Hematopoietic multipotent progenitor cell treated with erythropoietin and hydrocortisone succinate and interleukin-3 and kit ligand, for 6 days (in vitro differentiated cells): Measurements from ENCODE around the gene C17orf107.
A peak's percentile ranks its signal among the peaks of the same experiment; 100 is the strongest.

Source experiments
- DNase-seq: peaks from one replicate; pipeline ENCODE4 v3.0.0-alpha.2; 2015

Gene C17orf107

GRCh38 chr17:4877089-4877488 lies 22.2 kb upstream of the C17orf107 start:
- no peak for DNase-seq

DNA sequence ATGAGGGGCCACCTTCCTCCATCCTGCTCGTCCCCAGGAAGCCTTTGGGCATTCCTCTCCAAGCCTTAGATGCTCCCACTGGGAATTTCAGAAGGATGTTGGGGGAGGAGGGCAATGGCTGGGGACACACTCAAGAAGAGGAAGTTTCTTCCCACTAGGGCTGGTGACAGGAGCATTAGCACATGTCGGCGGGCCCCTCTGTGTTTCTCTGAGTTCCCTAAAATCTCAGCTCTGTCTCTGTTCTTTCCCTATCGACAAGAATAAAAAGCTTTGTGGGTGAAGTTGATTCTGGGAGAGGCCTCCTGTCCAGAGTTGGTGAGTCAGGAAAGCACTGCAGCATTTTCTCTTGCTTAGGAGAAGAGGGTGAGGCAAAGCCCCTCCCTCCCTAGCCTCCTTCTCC lies 19.7 kb upstream of the C17orf107 start:
- no peak for DNase-seq

GRCh38 chr17:4880857-4881256 lies 18.5 kb upstream of the C17orf107 start:
- no peak for DNase-seq

GRCh38 chr17:4881761-4882555 lies 17.4 kb upstream of the C17orf107 start:
- peak; percentile 78 for DNase-seq

DNA sequence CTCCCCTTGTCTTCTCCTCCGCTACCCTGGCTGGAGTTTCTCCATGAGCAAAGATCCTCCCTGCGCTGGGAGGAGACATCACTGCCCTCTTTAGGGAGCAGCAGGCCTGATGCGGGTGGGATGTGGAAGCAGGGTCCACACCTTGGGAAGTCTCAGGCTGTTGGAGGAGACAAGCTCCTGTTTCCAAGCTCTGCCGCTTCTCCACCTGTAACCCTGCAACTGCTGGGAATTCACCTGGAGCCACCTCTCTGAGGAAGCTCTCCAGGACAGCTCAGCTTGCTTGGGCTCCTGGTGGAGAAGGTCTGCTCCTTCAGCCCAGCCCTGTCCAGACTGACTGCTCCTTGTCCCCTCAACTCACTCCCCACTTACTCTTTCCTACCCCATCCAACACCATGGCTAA lies 14.8 kb upstream of the C17orf107 start:
- no peak for DNase-seq

GRCh38 chr17:4886830-4887229 lies 12.5 kb upstream of the C17orf107 start:
- no peak for DNase-seq

GRCh38 chr17:4887581-4887980 lies 11.8 kb upstream of the C17orf107 start:
- DNase-seq = no peak

DNA sequence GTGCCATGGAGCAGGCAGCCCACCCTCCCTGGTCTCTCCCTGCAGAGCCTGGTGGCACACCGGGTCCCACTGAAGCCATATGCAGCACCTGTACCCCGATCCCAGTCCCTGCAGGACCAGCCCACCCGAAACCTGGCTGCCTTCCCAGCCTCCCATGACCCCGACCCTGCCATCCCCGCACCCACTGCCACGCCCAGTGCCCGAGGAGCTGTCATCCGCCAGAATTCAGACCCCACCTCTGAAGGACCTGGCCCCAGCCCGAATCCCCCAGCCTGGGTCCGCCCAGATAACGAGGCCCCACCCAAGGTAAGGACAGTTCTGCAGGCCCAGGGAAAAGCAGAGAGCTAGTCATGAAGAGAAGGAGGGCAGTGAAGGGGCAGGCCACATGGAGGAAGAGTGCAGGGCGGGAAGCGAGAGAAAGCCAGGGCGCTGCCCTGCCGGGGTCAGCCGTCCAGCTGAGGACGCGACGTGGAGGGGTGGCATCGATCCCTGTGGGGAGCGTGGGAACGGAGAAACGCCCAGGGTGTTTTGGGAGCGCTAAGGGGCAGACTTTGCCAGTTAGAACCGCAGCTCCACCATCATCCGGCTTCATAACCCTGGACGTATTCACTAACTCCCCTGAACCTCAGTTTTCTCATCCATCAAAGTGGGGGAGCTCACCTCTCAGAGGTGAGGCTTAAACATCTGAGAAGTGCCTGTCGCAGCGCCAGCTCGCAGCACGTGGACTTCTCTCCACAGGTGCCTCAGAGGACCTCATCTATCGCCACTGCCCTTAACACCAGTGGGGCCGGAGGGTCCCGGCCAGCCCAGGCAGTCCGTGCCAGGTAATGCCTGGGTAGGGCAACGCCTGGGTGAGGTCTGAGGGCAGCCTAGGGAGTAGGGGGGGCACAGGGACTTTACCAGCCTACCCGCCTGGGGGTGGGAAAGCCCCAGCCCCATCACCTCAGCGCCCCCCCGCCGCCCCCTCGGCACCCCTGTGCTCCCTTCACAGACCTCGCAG lies 7.6 kb upstream of the C17orf107 start:
- DNase-seq = peak; percentile 70

- no peak for DNase-seq
These were observed 6.7 kb upstream of the C17orf107 start for GRCh38 chr17:4892499-4893221.

GRCh38 chr17:4893272-4893671 lies 6.1 kb upstream of the C17orf107 start:
- DNase-seq = no peak

GRCh38 chr17:4893721-4894560 lies 5.4 kb upstream of the C17orf107 start:
- DNase-seq = no peak

GRCh38 chr17:4895121-4895520 lies 4.2 kb upstream of the C17orf107 start:
- DNase-seq = no peak

- DNase-seq = no peak
These were observed 3.5 kb upstream of the C17orf107 start for GRCh38 chr17:4895657-4896331.

GRCh38 chr17:4896332-4897197 lies 2.8 kb upstream of the C17orf107 start:
- DNase-seq = no peak

GRCh38 chr17:4897198-4897687 lies 2.1 kb upstream of the C17orf107 start:
- DNase-seq = no peak

GRCh38 chr17:4897785-4898184 lies 1.6 kb upstream of the C17orf107 start:
- no peak for DNase-seq

- DNase-seq = no peak
These were observed 985 bp upstream of the C17orf107 start for GRCh38 chr17:4898351-4898750.

GRCh38 chr17:4898927-4899326 lies 409 bp upstream of the C17orf107 start:
- no peak for DNase-seq

DNA sequence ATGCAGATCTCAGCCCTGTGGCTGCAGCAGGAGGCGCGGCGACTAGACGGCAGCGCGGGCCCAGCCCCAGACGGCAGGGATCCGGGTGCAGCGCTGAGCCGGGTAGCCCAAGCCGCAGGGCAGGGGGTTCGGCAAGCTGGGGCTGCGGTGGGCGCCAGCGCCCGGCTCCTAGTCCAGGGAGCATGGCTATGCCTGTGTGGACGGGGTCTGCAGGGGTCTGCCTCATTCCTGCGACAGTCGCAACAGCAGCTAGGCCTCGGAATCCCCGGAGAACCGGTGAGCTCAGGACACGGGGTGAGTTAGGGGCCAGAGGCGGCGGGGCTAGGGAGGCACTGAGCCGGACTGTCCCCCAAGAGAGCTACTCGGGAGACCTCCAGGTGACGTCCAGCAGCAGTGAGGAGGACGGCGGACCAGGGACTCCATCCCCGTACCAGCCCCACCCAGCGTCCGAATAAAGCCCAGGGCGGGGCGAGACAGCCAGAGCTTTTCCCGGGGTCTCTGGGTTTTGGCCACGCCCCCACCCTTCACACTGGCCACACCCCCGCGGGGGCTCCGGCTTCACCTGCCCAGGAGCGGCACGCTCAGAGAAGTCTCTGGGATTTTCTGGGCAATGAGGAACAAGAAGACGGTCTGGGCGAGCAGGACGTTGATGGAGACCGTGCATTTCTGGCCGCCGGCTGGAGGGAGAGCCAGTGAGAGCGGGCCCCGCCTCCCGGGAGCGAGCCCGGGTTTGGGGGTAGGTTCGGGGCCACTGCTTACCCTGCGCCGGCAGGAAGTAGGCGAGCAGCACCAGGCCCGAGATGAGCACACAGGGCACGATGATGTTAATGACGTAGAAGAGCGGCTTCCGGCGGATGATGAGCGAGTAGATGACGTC lies 1.1 kb downstream of the C17orf107 start:
- peak; percentile 46 for DNase-seq
